GM23248 (cell line): ENCODE results near the gene FKRP.

ENCODE experiments used
- EZH2 ChIP-seq: fragments of 200-600 bp; sonication (generic); IDR thresholded peaks from 2 replicates; pipeline ENCODE4 v1.6.1; 2018; ENCODE audit warnings: antibody characterized with exemption, mild to moderate bottlenecking; ENCODE audit not compliant: insufficient read depth, poor library complexity, severe bottlenecking
- EZH2phosphoT487 ChIP-seq: fragments of 200-600 bp; sonication (generic); IDR thresholded peaks from 2 replicates; pipeline ENCODE4 v1.6.1; 2018; ENCODE audit warnings: antibody characterized with exemption, moderate library complexity, mild to moderate bottlenecking, low read depth; ENCODE audit not compliant: insufficient read depth

DNA sequence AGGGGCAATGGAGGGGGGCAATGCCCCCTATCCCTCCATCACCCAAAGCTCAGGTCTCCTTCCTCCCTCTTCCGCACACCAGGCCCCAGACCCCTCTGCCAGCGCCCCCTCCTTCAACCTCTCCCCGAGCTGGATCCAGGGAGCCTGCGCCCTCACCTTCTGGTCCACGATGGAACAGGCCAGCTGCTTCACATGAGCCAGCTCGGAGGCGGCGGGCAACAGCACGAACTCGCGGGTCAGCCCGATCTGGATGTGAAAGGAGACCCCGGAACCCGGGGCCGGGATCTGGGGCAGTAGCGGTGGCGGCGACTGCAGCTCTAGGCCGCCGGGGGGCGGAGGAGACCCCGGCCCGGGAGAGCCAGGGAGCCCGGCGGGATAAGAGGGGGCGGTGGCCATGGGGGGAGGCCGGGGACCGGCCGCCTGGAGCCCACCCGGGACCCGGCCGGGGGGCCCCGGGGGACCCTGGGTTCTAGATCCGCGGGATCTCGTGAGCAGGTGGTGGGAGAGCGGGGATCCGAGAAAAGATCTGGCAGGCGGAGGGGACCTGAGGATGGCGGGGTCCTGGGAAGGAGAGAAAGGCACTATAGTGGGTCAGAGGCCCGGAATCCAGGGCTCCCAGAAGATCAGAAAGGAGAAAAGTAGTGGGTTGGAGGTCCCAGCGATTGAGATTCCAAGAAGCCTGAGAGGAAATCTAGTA lies 29.7 kb upstream of the FKRP start:
- no peak for TF ChIP-seq EZH2
- TF ChIP-seq EZH2phosphoT487, result no peak
